Panc1 (cell line): ENCODE results near the gene IPMK. TPM values are rescaled to one million over a fixed set of nuclear protein-coding genes. Genes with fewer than 3 reads are reported as not detected.
A peak's percentile ranks its signal among the peaks of the same experiment; 100 is the strongest.
"Not testable (repeated sequence)": the region's sequence is repeated elsewhere in the genome, so short reads cannot be mapped to it uniquely, and the experiment has no call there.

ENCODE experiments used
- ATAC-seq: fragments of 200-7000 bp; cut with Tn5 transposase; 2 replicates; pipeline ENCODE4 v1.9.1; 2020; ENCODE audit warnings: mild to moderate bottlenecking, moderate library complexity
- BruUV-seq: library from RNA; stranded (reverse); fragments of 400-500 nt; replicated peaks from 2 replicates; lab custom pipeline; 2021; lab: Mats Ljungman, UMichigan
- CTCF ChIA-PET: fragments of 300-600 bp; sonication (Branson Sonifier 250); formaldehyde crosslinking; loops from one replicate; lab custom pipeline; 2022; ENCODE audit warnings: antibody characterized with exemption; lab: Charles Lee
- POLR2A ChIA-PET: fragments of 300-600 bp; sonication (Branson Sonifier 250); formaldehyde crosslinking; loops from one replicate; lab custom pipeline; 2022; ENCODE audit warnings: antibody characterized with exemption; lab: Charles Lee
- DNase-seq: peaks from one replicate; pipeline ENCODE4 v3.0.0-alpha.2; 2010; ENCODE audit warnings: low read depth, low spot score
- H3K27ac ChIP-seq: 2 replicates; pipeline ENCODE4 v1.5.1; 2011; ENCODE audit warnings: mild to moderate bottlenecking, low read length, inconsistent platforms
- H3K27me3 ChIP-seq: fragments of 200-500 bp; sonication (Bioruptor generic); 2 replicates; pipeline ENCODE4 v1.6.0; 2014; ENCODE audit warnings: low read length, inconsistent platforms; ENCODE audit not compliant: control insufficient read depth, insufficient read depth
- H3K36me3 ChIP-seq: fragments of 200-500 bp; sonication (Bioruptor generic); 2 replicates; pipeline ENCODE4 v1.5.1; 2014; ENCODE audit warnings: inconsistent platforms, mild to moderate bottlenecking, low read length, moderate library complexity; ENCODE audit not compliant: control insufficient read depth, insufficient read depth
- H3K4me1 ChIP-seq: 2 replicates; pipeline ENCODE4 v1.5.1; 2011; ENCODE audit warnings: inconsistent platforms, mild to moderate bottlenecking, low read length, moderate library complexity; ENCODE audit not compliant: control insufficient read depth, insufficient read depth
- H3K4me3 ChIP-seq, 2 experiments: 2 replicates each; pipeline ENCODE4 v1.5.1; 2011 to 2012; ENCODE audit warnings: low read depth in 2 of 2, low read length in 2 of 2, mild to moderate bottlenecking in 2 of 2, inconsistent platforms in 1 of 2, moderate library complexity in 1 of 2
- H3K9me3 ChIP-seq: fragments of 200-500 bp; sonication (Bioruptor generic); 2 replicates; pipeline ENCODE4 v1.5.1; 2014; ENCODE audit warnings: low read depth, mild to moderate bottlenecking, inconsistent platforms, low read length, moderate library complexity; ENCODE audit not compliant: control insufficient read depth, insufficient read depth
- CTCF ChIP-seq: fragments of 450-650 bp; IDR thresholded peaks from 2 replicates; pipeline ENCODE4 v1.5.1; 2017; ENCODE audit warnings: mild to moderate bottlenecking
- POLR2AphosphoS5 ChIP-seq: IDR thresholded peaks from 2 replicates; pipeline ENCODE4 v1.6.1; 2012; ENCODE audit warnings: mild to moderate bottlenecking, low read depth, low read length, moderate library complexity
- REST ChIP-seq, 2 experiments: IDR thresholded peaks; 2 replicates each; pipeline ENCODE4 v1.6.1; 2011 to 2012; ENCODE audit warnings: low read depth in 2 of 2, control low read depth in 1 of 2, low read length in 1 of 2, mild to moderate bottlenecking in 1 of 2, moderate library complexity in 1 of 2; ENCODE audit not compliant: insufficient read depth in 1 of 2
- SIN3A ChIP-seq: IDR thresholded peaks from 2 replicates; pipeline ENCODE4 v1.6.1; 2012; ENCODE audit warnings: low read depth, mild to moderate bottlenecking, low read length, moderate library complexity, borderline replicate concordance; ENCODE audit not compliant: insufficient read depth
- TCF7L2 ChIP-seq: IDR thresholded peaks from 2 replicates; pipeline ENCODE4 v1.6.1; 2011; ENCODE audit warnings: mild to moderate bottlenecking, low read depth, low read length, inconsistent platforms
- in situ Hi-C: cut with HindIII; loops from 2 replicates; pipeline ENCODE4 v1.10.0; 2016; ENCODE audit warnings: low sequenced_read_pairs, low pct_unique_long_range_greater_than_20kb
- intact Hi-C: fragments of 100-400 bp; cut with micrococcal nuclease; formaldehyde crosslinking; loops from one replicate; pipeline ENCODE4 v1.10.0; 2022; ENCODE audit not compliant: unreplicated experiment
- total RNA-seq: library from RNA; stranded (reverse); gene quantifications from one replicate; pipeline ENCODE4 v1.2.1, GENCODE V29; 2021; ENCODE audit not compliant: unreplicated experiment

Gene IPMK
- total RNA-seq, 1 experiment from 2014 or later = 9.3 TPM

- H3K9me3 ChIP-seq = no peaks in the 10 kb centered on the region
- H3K36me3 ChIP-seq = no peaks in the 10 kb centered on the region
- no peaks in the 10 kb centered on the region for H3K27me3 ChIP-seq
- CTCF ChIA-PET = no interaction called here
- H3K4me1 ChIP-seq = peaks cover 30% of the 10 kb centered on the region
- intact Hi-C loops = no loop called here
- peak; percentile 39 for DNase-seq
- POLR2A ChIA-PET = no interaction called here
- BruUV-seq = no TSS peak
- in situ Hi-C loops = no loop called here
- peak overlapping the region; percentile 69 for H3K27ac ChIP-seq
- ATAC-seq = peak; percentile 94
- no peak overlapping the region for H3K4me3 ChIP-seq
- TF ChIP-seq SIN3A = no peak
- TF ChIP-seq CTCF = no peak
- no peak for TF ChIP-seq REST (IDR thresholded peaks at IDR 0.05; ENCODE audit: insufficient read depth in 1 of 2, low read depth in 2 of 2, low read length in 1 of 2)
- no peak for TF ChIP-seq TCF7L2
Observed at GRCh38 chr10:58237014-58237834, 30.5 kb downstream of the IPMK start.

- H3K36me3 ChIP-seq, DNase-seq, intact Hi-C loops, H3K4me3 ChIP-seq, POLR2A ChIA-PET, in situ Hi-C loops, H3K4me1 ChIP-seq, H3K27ac ChIP-seq, H3K27me3 ChIP-seq, BruUV-seq, H3K9me3 ChIP-seq, ATAC-seq: not testable (repeated sequence)
- CTCF ChIA-PET = interaction anchor here (0.8 kb wide), 1 partner anchor 563 kb away, joined by 3 read pairs; no protein-coding TSS in a partner anchor
Observed at GRCh38 chr10:58229856-58230255, 37.8 kb downstream of the IPMK start.

DNA sequence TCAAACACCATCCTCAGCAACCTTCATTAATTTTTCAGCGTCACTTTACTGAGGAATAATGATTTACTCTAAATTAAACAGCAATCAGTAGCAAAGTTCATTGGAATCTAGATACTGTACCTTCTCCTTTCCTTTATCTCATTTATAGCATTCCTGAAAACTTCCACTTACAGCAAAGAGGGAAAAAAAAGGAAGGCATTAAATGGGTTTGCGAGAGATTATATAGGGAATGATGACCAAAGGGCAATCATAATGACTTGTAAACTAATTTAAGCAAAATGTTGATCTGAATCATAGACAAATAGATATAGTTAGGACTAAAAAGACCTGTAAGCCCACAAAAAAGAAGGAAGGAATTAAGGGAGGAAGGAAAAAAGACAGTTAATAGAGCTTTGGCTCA is 42.0 kb downstream of the IPMK start:
- TF ChIP-seq POLR2AphosphoS5 (no peak), SIN3A (no peak), TCF7L2 (no peak)
- H3K36me3 ChIP-seq = peaks cover 4% of the 10 kb centered on the region; the same call in 1 of the 2 replicates
- in situ Hi-C loops = no loop called here
- H3K4me3 ChIP-seq = no peak overlapping the region
- H3K27me3 ChIP-seq = no peaks in the 10 kb centered on the region
- H3K4me1 ChIP-seq = no peaks in the 10 kb centered on the region
- no peaks in the 10 kb centered on the region for H3K9me3 ChIP-seq
- POLR2A ChIA-PET = no interaction called here
- BruUV-seq = no TSS peak
- ATAC-seq (no peak), DNase-seq (no peak)
- CTCF ChIA-PET = no interaction called here
- no peak overlapping the region for H3K27ac ChIP-seq
- intact Hi-C loops = no loop called here
